ENCODE measurements around the gene UVRAG. TPM values are rescaled to one million over a fixed set of nuclear protein-coding genes. Genes with fewer than 3 reads are reported as not detected.

UVRAG gene
- total and polyA plus RNA-seq, 4 donors, result 4.4 to 15.1 (median 10.0) TPM

- WGBS, result 96% methylated on average over 6 of the region's 6 CpGs
Measured at GRCh38 chr11:76087749-76088148, 272.7 kb downstream of the UVRAG start.

DNA sequence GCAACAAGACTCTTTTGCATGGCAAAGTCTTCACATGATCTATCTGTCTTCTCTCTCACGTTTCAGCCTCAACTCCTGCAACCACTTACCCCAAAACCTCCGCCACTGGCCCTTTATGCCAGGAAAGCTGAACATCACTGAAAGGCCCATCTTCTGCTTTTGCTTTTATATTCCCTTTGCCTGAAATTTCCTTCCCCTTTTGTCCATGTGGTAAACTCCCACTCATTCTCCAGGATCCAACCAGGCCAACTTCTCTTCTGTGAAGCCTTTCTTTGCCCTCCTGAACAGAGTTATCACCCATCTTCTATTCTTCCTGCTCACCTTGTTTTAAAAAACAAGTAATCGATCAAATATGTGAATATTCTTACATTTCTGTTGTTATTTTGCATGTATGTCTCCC lies 273.5 kb downstream of the UVRAG start:
- Histone ChIP-seq H3K9ac (ENCODE audit: low read depth in 1 of 2, low read length in 2 of 2) (no peak overlapping the region), H3K9me3 (ENCODE audit: control insufficient read depth in 4 of 4, low read length in 3 of 4) (no peaks in the 10 kb centered on the region), H3K36me3 (ENCODE audit: control insufficient read depth in 4 of 4, insufficient read depth in 3 of 4, low read depth in 1 of 4, low read length in 3 of 4) (peaks cover 0 to 3% (median 0%) of the 10 kb centered on the region in 4 donors), H3K4me1 (ENCODE audit: control insufficient read depth in 4 of 4, insufficient read depth in 4 of 4, low read length in 3 of 4) (no peaks in the 10 kb centered on the region), H3K27me3 (ENCODE audit: control insufficient read depth in 4 of 4, insufficient read depth in 4 of 4, low read length in 3 of 4) (no peaks in the 10 kb centered on the region), H3K27ac (ENCODE audit: low read depth in 1 of 2, low read length in 2 of 2) (no peak overlapping the region), H3K4me3 (ENCODE audit: low read depth in 1 of 3, low read length in 3 of 3) (no peak overlapping the region)
- 87% methylated on average over 3 of the region's 3 CpGs for WGBS
- TF ChIP-seq SP1 (IDR thresholded peaks at IDR 0.05) (no peak), FOXA1 (IDR thresholded peaks at IDR 0.05) (no peak), REST (IDR thresholded peaks at IDR 0.05) (no peak), JUND (IDR thresholded peaks at IDR 0.05) (no peak), HNF4A (conservative IDR thresholded peaks at IDR 0.05) (no peak), NR2F2 (IDR thresholded peaks at IDR 0.05) (no peak), GABPA (IDR thresholded peaks at IDR 0.05 in 1 of 2, conservative IDR thresholded peaks at IDR 0.05 in 1 of 2) (no peak), HNF4G (IDR thresholded peaks at IDR 0.05) (no peak), RAD21 (IDR thresholded peaks at IDR 0.05) (no peak), CTCF (IDR thresholded peaks at IDR 0.05; ENCODE audit: low read depth, low read length, missing input control) (no peak), RXRA (IDR thresholded peaks at IDR 0.05) (no peak), ATF3 (IDR thresholded peaks at IDR 0.05) (no peak), FOXA2 (IDR thresholded peaks at IDR 0.05) (no peak), TAF1 (conservative IDR thresholded peaks at IDR 0.05) (no peak), YY1 (IDR thresholded peaks at IDR 0.05) (no peak), EGR1 (IDR thresholded peaks at IDR 0.05; ENCODE audit: low read depth in 2 of 2) (no peak)
- TF ChIP-seq, protein P1, sequence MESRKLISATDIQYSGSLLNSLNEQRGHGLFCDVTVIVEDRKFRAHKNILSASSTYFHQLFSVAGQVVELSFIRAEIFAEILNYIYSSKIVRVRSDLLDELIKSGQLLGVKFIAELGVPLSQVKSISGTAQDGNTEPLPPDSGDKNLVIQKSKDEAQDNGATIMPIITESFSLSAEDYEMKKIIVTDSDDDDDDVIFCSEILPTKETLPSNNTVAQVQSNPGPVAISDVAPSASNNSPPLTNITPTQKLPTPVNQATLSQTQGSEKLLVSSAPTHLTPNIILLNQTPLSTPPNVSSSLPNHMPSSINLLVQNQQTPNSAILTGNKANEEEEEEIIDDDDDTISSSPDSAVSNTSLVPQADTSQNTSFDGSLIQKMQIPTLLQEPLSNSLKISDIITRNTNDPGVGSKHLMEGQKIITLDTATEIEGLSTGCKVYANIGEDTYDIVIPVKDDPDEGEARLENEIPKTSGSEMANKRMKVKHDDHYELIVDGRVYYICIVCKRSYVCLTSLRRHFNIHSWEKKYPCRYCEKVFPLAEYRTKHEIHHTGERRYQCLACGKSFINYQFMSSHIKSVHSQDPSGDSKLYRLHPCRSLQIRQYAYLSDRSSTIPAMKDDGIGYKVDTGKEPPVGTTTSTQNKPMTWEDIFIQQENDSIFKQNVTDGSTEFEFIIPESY (IDR thresholded peaks at IDR 0.05), result no peak
- TF ChIP-seq, protein P2, sequence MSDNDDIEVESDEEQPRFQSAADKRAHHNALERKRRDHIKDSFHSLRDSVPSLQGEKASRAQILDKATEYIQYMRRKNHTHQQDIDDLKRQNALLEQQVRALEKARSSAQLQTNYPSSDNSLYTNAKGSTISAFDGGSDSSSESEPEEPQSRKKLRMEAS (IDR thresholded peaks at IDR 0.05), result no peak
- DNase-seq (ENCODE audit: low spot score), result no peak

More at GRCh38 chr11:76087749-76088148, 272.7 kb downstream of the UVRAG start:
- no peak for TF ChIP-seq GABPA (IDR thresholded peaks at IDR 0.05 in 1 of 2, conservative IDR thresholded peaks at IDR 0.05 in 1 of 2)
- no peak overlapping the region for H3K4me3 ChIP-seq (ENCODE audit: low read depth in 1 of 3, low read length in 3 of 3)
- H3K36me3 ChIP-seq (ENCODE audit: control insufficient read depth in 4 of 4, insufficient read depth in 3 of 4, low read depth in 1 of 4, low read length in 3 of 4), result peaks cover 0 to 3% (median 0%) of the 10 kb centered on the region in 4 donors
- H3K27me3 ChIP-seq (ENCODE audit: control insufficient read depth in 4 of 4, insufficient read depth in 4 of 4, low read length in 3 of 4), result no peaks in the 10 kb centered on the region
- no peaks in the 10 kb centered on the region for H3K9me3 ChIP-seq (ENCODE audit: control insufficient read depth in 4 of 4, low read length in 3 of 4)
- no peak overlapping the region for H3K27ac ChIP-seq (ENCODE audit: low read depth in 1 of 2, low read length in 2 of 2)
- H3K9ac ChIP-seq (ENCODE audit: low read depth in 1 of 2, low read length in 2 of 2), result no peak overlapping the region
- H3K4me1 ChIP-seq (ENCODE audit: control insufficient read depth in 4 of 4, insufficient read depth in 4 of 4, low read length in 3 of 4), result no peaks in the 10 kb centered on the region
- DNase-seq (ENCODE audit: low spot score), result no peak
